T-cell (primary cell): ENCODE results near the gene STXBP1. TPM values are rescaled to one million over a fixed set of nuclear protein-coding genes. Genes with fewer than 3 reads are reported as not detected.
"Not testable (repeated sequence)": the region's sequence is repeated elsewhere in the genome, so short reads cannot be mapped to it uniquely, and the experiment has no call there.

ENCODE experiments used
- ATAC-seq, 4 experiments: fragments of 200-7000 bp in 3 of 4; fragments of 150-1000 bp in 1 of 4; cut with Tn5 transposase; replicated peaks in 1 of 4; 1 replicate in 3 of 4; 2 replicates in 1 of 4; pipeline ENCODE4 v1.10.0; 2021; ENCODE audit warnings: moderate library complexity in 3 of 4, mild to moderate bottlenecking in 2 of 4, moderate number of reproducible peaks in 1 of 4
- CTCF ChIA-PET, 2 donors: fragments of 300-600 bp; sonication (Branson Sonifier 250); formaldehyde crosslinking; loops; one replicate each; lab custom pipeline; 2022; ENCODE audit warnings: antibody characterized with exemption in 2 of 2; lab: Charles Lee
- POLR2A ChIA-PET, 2 donors: fragments of 300-600 bp; sonication (Branson Sonifier 250); formaldehyde crosslinking; loops; one replicate each; lab custom pipeline; 2022; ENCODE audit warnings: antibody characterized with exemption in 2 of 2; lab: Charles Lee
- DNase-seq, 35 experiments: peaks; one replicate each; pipeline versions ENCODE4 v3.0.0 to v3.0.0-alpha.2; 2013 to 2023
- H3K27ac ChIP-seq: one replicate; pipeline ENCODE4 v1.5.1; 2013; ENCODE audit warnings: low read length
- H3K27me3 ChIP-seq, 2 experiments: replicated peaks in 1 of 2; 1 replicate in 1 of 2; 2 replicates in 1 of 2; pipeline versions ENCODE4 v1.6.1 to v1.7.0; 2013; ENCODE audit warnings: low read length in 1 of 2, mixed read lengths in 1 of 2; ENCODE audit not compliant: control insufficient read depth in 2 of 2, insufficient read depth in 2 of 2; ENCODE audit errors: extremely low read depth in 1 of 2
- H3K36me3 ChIP-seq, 2 donors: 1 replicate in 1 of 2; 2 replicates in 1 of 2; pipeline versions ENCODE4 v1.6.1 to v1.7.0; 2013; ENCODE audit warnings: low read length in 1 of 2; ENCODE audit not compliant: control insufficient read depth in 2 of 2, insufficient read depth in 1 of 2; ENCODE audit errors: extremely low read depth in 1 of 2
- H3K4me1 ChIP-seq, 2 experiments: 1 replicate in 1 of 2; 2 replicates in 1 of 2; pipeline versions ENCODE4 v1.6.1 to v1.7.0; 2013; ENCODE audit warnings: low read length in 2 of 2, mixed read lengths in 1 of 2; ENCODE audit not compliant: insufficient read depth in 2 of 2, control insufficient read depth in 1 of 2; ENCODE audit errors: extremely low read depth in 1 of 2
- H3K4me3 ChIP-seq, 2 donors: 1 replicate in 1 of 2; 2 replicates in 1 of 2; pipeline versions ENCODE4 v1.5.1 to v1.7.0; 2013; ENCODE audit warnings: mild to moderate bottlenecking in 2 of 2, low read length in 1 of 2, moderate library complexity in 1 of 2; ENCODE audit not compliant: control insufficient read depth in 1 of 2; ENCODE audit errors: extremely low read depth in 1 of 2
- H3K9me3 ChIP-seq: 2 replicates; pipeline ENCODE4 v1.7.0; 2013
- H3K27ac Mint-ChIP-seq, 2 donors: one replicate each; pipeline ENCODE4 v1.8.0; 2020 to 2021; ENCODE audit warnings: mild to moderate bottlenecking in 2 of 2, mixed read lengths in 2 of 2
- H3K27me3 Mint-ChIP-seq, 2 donors: one replicate each; pipeline ENCODE4 v1.8.0; 2021 to 2022; ENCODE audit warnings: mixed read lengths in 2 of 2
- H3K36me3 Mint-ChIP-seq: one replicate; pipeline ENCODE4 v1.8.0; 2021; ENCODE audit warnings: mixed read lengths
- H3K4me1 Mint-ChIP-seq, 3 donors: one replicate each; pipeline ENCODE4 v1.8.0; 2020 to 2022; ENCODE audit warnings: mixed read lengths in 3 of 3, mild to moderate bottlenecking in 1 of 3
- H3K4me3 Mint-ChIP-seq, 3 donors: one replicate each; pipeline ENCODE4 v1.8.0; 2020 to 2022; ENCODE audit warnings: mild to moderate bottlenecking in 3 of 3, mixed read lengths in 3 of 3, moderate library complexity in 3 of 3
- H3K9me3 Mint-ChIP-seq, 3 donors: one replicate each; pipeline ENCODE4 v1.8.0; 2020 to 2022; ENCODE audit warnings: mixed read lengths in 3 of 3
- WGBS: methylation state at CpG from one replicate; pipeline ENCODE4 v1.1.5; 2013; ENCODE audit warnings: missing lambda C conversion rate; ENCODE audit not compliant: insufficient coverage; 5-methylcytosine and 5-hydroxymethylcytosine counted together
- total RNA-seq, 35 experiments: library from RNA in 6 of 35; stranded (reverse) in 6 of 35; fragments of 120-200 nt in 1 of 35; gene quantifications; one replicate each; pipeline versions ENCODE4 v1.2.1 to v1.2.4 and lab custom pipeline; 2013 to 2026

Gene STXBP1
- total RNA-seq, 5 donors from 2014 or later (not counting 1 experiment from before 2014, with no cell fraction given): 3.8 to 18.2 (median 17.3) TPM

DNA sequence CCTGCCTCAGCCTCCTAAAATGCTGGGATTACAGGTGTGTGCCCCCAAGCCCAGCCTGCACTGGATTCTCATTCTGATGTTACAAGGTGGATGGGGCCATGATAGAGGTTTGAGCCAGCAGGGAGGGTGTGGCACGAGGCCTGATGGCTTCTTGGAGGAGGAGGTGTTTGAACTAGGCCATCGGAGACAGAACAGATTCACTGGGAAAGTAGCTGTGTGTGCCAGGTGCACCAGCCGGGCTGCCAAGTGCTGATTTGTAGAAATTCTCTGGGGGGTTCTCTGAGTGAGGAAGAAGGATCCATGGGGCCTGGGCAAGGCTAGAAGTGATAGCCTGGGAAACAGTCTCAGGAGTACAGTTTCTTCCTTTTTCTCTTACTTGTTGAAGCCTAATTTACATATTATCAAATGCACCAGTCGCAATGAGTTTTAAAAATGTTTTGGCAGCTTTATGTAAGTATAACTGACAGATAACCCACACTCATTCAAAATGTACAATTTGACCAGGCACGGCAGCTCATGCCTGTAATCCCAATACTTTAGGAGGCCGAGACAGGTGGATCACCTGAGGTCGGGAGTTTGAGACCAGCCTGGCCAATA is 31.1 kb upstream of the STXBP1 start:
- Mint-ChIP-seq H3K36me3 (no peaks in the 10 kb centered on the region), H3K27me3 (no peaks in the 10 kb centered on the region), H3K4me1 (peaks cover 11 to 23% (median 17%) of the 10 kb centered on the region in 3 donors), H3K27ac (no peak overlapping the region), H3K9me3 (no peaks in the 10 kb centered on the region), H3K4me3 (no peak overlapping the region)
- Histone ChIP-seq H3K27me3 (peaks cover 0 to 9% of the 10 kb centered on the region in 2 experiments), H3K27ac (no peak overlapping the region), H3K4me3 (no peak overlapping the region), H3K9me3 (no peaks in the 10 kb centered on the region), H3K4me1 (peaks cover 0 to 15% of the 10 kb centered on the region in 2 experiments), H3K36me3 (peaks cover 0 to under 1% of the 10 kb centered on the region in 2 donors)
- ChIA-PET CTCF (interaction anchor here in 1 of 2 donors (0.7 kb wide), 1 partner anchor 72 kb away, joined by 5 read pairs; no protein-coding TSS in a partner anchor), POLR2A (no interaction called here)
- DNase-seq: no peak
- WGBS: 89% methylated on average over 3 of the region's 7 CpGs
- no peak for ATAC-seq

DNA sequence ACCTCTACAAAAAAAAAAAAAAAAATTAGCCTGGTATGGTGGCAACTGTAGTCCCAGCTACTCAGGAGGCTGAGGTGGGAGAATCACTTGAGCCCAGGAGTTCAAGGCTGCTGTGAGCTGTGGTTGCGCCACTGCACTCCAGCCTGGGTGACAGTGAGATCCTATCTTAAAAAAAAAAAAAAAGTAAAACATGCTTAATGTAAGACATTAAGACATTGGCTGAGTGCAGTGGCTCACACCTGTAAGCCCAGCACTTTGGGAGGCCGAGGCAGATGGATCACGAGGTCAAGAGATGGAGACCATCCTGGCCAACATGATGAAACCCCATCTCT is 27.6 kb upstream of the STXBP1 start:
- H3K27ac Mint-ChIP-seq, H3K27ac ChIP-seq, H3K9me3 Mint-ChIP-seq, H3K27me3 ChIP-seq, H3K36me3 Mint-ChIP-seq, H3K36me3 ChIP-seq, ATAC-seq, H3K9me3 ChIP-seq, DNase-seq, H3K4me3 Mint-ChIP-seq, H3K4me3 ChIP-seq, POLR2A ChIA-PET, H3K4me1 ChIP-seq: not testable (repeated sequence)
- Mint-ChIP-seq H3K4me1 (peaks cover under 1 to 12% (median 8%) of the 10 kb centered on the region in 3 donors), H3K27me3 (peaks cover 2 to 11% of the 10 kb centered on the region in 2 donors)
- CTCF ChIA-PET: interaction anchor here (0.5 to 3.3 kb wide), 6 partner anchors 9 to 337 kb away, joined by 3 to 18 read pairs (median 4); partner anchors contain the start of gene TOR2A (in 1 of the 2)
- WGBS: 100% methylated on average over 1 of the region's 3 CpGs

DNA sequence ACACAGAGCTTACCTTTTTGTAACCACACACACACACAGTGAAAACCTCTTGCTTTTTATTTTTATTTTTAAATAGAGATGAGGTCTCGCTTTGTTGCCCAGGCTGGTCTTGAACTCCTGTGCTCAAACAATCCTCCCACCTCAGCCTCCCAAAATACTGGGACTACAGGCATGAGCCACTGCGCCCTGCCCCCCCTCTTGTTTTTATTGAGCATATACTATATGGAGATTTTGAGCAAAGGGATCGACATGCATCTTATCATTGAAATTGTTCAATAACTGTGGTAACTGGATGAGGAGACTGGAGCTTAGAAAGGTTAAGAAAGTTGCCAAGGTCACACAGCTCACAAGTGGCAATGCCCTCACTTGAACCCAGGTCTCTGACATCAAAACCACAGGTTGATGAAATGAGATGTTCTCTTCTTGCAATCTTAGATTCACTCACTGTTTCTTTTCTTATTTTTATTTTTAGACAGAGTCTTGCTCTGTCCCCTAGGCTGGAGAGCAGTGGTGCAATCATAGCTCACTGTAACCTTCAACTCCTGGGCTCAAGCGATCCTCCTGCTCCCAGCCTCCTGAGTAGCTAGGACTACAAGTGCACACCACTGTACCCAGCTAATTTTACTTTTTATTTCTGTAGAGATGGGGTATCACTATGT is 26.8 kb upstream of the STXBP1 start:
- Histone ChIP-seq H3K27ac (no peak overlapping the region), H3K9me3 (no peaks in the 10 kb centered on the region), H3K4me3 (no peak overlapping the region), H3K4me1 (no peaks in the 10 kb centered on the region), H3K27me3 (peaks cover 0 to 3% of the 10 kb centered on the region in 2 experiments), H3K36me3 (peaks cover 0 to 2% of the 10 kb centered on the region in 2 donors)
- Mint-ChIP-seq H3K27ac (no peak overlapping the region), H3K27me3 (peaks cover 6 to 15% of the 10 kb centered on the region in 2 donors), H3K4me3 (no peak overlapping the region), H3K36me3 (no peaks in the 10 kb centered on the region), H3K9me3 (no peaks in the 10 kb centered on the region), H3K4me1 (peaks cover 0 to 7% (median 7%) of the 10 kb centered on the region in 3 donors)
- DNase-seq (no peak), ATAC-seq (no peak)
- WGBS: no CpG with 5 or more reads among the region's 4 CpGs
- CTCF ChIA-PET: interaction anchor here (0.6 to 3.3 kb wide), 9 partner anchors 26 to 835 kb away, joined by 3 to 18 read pairs (median 3); partner anchors contain the start of gene TOR2A (in 1 of the 2)
- POLR2A ChIA-PET: interaction anchor here in 1 of 2 donors (0.7 kb wide), 1 partner anchor 54 kb away, joined by 12 read pairs; no protein-coding TSS in a partner anchor

DNA sequence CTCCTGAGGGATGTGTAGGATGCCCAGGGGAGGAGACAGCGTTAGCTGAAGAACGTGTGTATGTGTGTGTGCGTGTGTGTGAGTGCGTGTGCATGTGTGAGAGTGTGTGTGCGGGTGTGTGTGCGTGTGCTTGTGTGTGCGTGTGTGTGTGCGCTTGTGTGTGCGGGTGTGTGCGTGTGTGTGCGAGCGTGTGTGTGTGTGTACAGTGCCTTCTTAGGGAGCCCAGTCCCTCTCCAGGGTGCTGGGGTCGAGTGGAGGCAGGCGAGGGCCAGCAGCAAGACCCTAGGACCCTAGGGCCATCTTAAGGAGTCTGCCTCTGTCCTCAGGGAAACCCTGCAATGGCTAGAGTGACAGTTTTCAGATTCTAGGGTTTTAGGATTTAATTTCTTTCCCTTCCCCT is 26.0 kb upstream of the STXBP1 start:
- Histone ChIP-seq H3K36me3 (peaks cover 0 to 2% of the 10 kb centered on the region in 2 donors), H3K9me3 (no peaks in the 10 kb centered on the region), H3K27me3 (peaks cover 0 to 9% of the 10 kb centered on the region in 2 experiments), H3K27ac (no peak overlapping the region), H3K4me3 (no peak overlapping the region), H3K4me1 (no peaks in the 10 kb centered on the region)
- H3K27me3 Mint-ChIP-seq: peaks cover 6 to 15% of the 10 kb centered on the region in 2 donors
- no peak overlapping the region for H3K27ac Mint-ChIP-seq
- ATAC-seq (no peak), DNase-seq (no peak)
- no peak overlapping the region for H3K4me3 Mint-ChIP-seq
- ChIA-PET CTCF (interaction anchor here in 1 of 2 donors (1.0 to 3.3 kb wide), 4 partner anchors 31 to 335 kb away, joined by 3 to 18 read pairs (median 6); partner anchors contain the start of gene TOR2A), POLR2A (no interaction called here)
- peaks cover 0 to 4% (median 0%) of the 10 kb centered on the region in 3 donors for H3K4me1 Mint-ChIP-seq
- H3K9me3 Mint-ChIP-seq: no peaks in the 10 kb centered on the region
- 94% methylated on average over 12 of the region's 14 CpGs for WGBS
- H3K36me3 Mint-ChIP-seq: no peaks in the 10 kb centered on the region

DNA sequence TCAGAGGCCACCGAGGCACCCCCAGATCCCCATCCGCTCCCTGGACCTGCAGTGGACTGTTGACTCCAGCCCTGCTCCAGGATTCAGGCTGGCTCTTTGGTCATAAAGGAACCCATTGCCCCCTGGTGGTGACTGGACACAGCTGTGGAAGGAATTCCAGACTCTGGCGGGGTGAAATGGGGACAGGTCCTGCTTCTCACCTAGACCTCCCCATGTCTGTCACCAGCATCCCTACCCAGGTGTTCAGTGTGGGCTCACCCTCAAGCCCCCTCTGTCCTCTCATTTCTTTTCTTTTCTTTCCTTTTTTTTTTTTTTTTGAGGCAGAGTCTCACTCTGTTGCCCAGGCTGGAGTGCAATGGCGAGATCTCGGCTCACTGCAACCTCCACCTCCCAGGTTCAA is 25.5 kb upstream of the STXBP1 start:
- WGBS: 64% methylated on average over 2 of the region's 5 CpGs
- CTCF ChIA-PET: interaction anchor here (0.6 to 3.3 kb wide), 5 partner anchors 20 to 283 kb away, joined by 3 to 18 read pairs (median 3); no protein-coding TSS in a partner anchor
- Mint-ChIP-seq H3K27me3 (peaks cover 6 to 15% of the 10 kb centered on the region in 2 donors), H3K36me3 (no peaks in the 10 kb centered on the region), H3K9me3 (no peaks in the 10 kb centered on the region), H3K4me3 (no peak overlapping the region), H3K27ac (no peak overlapping the region), H3K4me1 (peaks cover 0 to 4% (median 0%) of the 10 kb centered on the region in 3 donors)
- peak in 30 of 35 experiments; percentile 7 to 77 (median 43) for DNase-seq
- POLR2A ChIA-PET: no interaction called here
- Histone ChIP-seq H3K4me3 (no peak overlapping the region), H3K36me3 (peaks cover 0 to 2% of the 10 kb centered on the region in 2 donors), H3K27me3 (peaks cover 0 to 9% of the 10 kb centered on the region in 2 experiments), H3K4me1 (no peaks in the 10 kb centered on the region), H3K9me3 (no peaks in the 10 kb centered on the region), H3K27ac (no peak overlapping the region)
- peak in 3 of 4 experiments; percentile 67 to 75 (median 71) for ATAC-seq

DNA sequence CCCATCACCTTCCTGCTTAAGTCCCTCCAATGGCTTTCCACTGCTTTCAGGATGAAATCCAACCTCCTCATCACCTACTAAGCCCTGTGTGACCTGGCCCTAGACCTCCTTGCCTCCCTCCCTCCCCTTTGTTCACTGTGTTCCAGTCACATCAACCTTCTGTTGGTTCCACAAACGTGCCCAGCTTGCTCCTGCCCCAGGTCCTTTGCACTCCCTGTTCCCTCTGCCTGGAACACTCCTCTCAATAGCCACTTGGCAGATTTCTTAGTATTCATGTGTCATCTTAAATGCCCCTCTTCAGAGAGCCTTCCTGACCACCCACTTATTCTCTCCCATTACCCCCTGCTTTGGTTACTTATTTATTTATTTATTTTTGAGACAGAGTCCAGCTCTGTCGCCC is 24.1 kb upstream of the STXBP1 start:
- Mint-ChIP-seq H3K27me3 (peaks cover 6 to 15% of the 10 kb centered on the region in 2 donors), H3K9me3 (no peaks in the 10 kb centered on the region), H3K27ac (no peak overlapping the region), H3K4me3 (no peak overlapping the region), H3K4me1 (peaks cover 0 to 4% (median 0%) of the 10 kb centered on the region in 3 donors), H3K36me3 (no peaks in the 10 kb centered on the region)
- ATAC-seq (no peak), DNase-seq (no peak)
- Histone ChIP-seq H3K27me3 (peaks cover 0 to 9% of the 10 kb centered on the region in 2 experiments), H3K36me3 (peaks cover 0 to 2% of the 10 kb centered on the region in 2 donors), H3K4me1 (no peaks in the 10 kb centered on the region), H3K4me3 (no peak overlapping the region), H3K27ac (no peak overlapping the region), H3K9me3 (no peaks in the 10 kb centered on the region)
- ChIA-PET CTCF (interaction anchor here in 1 of 2 donors (1.8 kb wide), 1 partner anchor 63 kb away, joined by 6 read pairs; no protein-coding TSS in a partner anchor), POLR2A (no interaction called here)
- WGBS: 72% methylated on average over 2 of the region's 2 CpGs
